Natural killer cell treated with Interleukin-12 subunit alpha and Interleukin-12 subunit beta and Interleukin-15 and Interleukin-18, amount 100 ng/mL, for 72 hours (primary cell): Measurements from ENCODE around the gene LSAMP. TPM values are rescaled to one million over a fixed set of nuclear protein-coding genes. Genes with fewer than 3 reads are reported as not detected.

Source experiments
- ATAC-seq, 2 donors: fragments of 150-1000 bp; cut with Tn5 transposase in 1 of 2; sonication (Bioruptor Pico), chemical (Tn5 transposase) in 1 of 2; 2 replicates each; pipeline ENCODE4 v1.10.0; 2021
- DNase-seq: peaks from one replicate; pipeline ENCODE4 v3.0.0; 2022; ENCODE audit warnings: low spot score
- H3K27ac Mint-ChIP-seq, 2 donors: 1 replicate in 1 of 2; 2 replicates in 1 of 2; pipeline ENCODE4 v1.8.0; 2022; ENCODE audit warnings: mixed read lengths in 2 of 2, mild to moderate bottlenecking in 1 of 2, moderate library complexity in 1 of 2
- H3K27me3 Mint-ChIP-seq, 2 donors: 1 replicate in 1 of 2; 2 replicates in 1 of 2; pipeline ENCODE4 v1.8.0; 2022; ENCODE audit warnings: mixed read lengths in 2 of 2
- H3K36me3 Mint-ChIP-seq: one replicate; pipeline ENCODE4 v1.8.0; 2022; ENCODE audit warnings: mixed read lengths
- H3K4me1 Mint-ChIP-seq, 2 donors: 1 replicate in 1 of 2; 2 replicates in 1 of 2; pipeline ENCODE4 v1.8.0; 2022; ENCODE audit warnings: low read depth in 2 of 2, mixed read lengths in 2 of 2, mild to moderate bottlenecking in 1 of 2
- H3K4me3 Mint-ChIP-seq: one replicate; pipeline ENCODE4 v1.8.0; 2022; ENCODE audit warnings: mixed read lengths
- H3K9me3 Mint-ChIP-seq: 2 replicates; pipeline ENCODE4 v1.8.0; 2022; ENCODE audit warnings: mixed read lengths
- total RNA-seq, 2 donors: library from RNA; stranded (reverse); gene quantifications; one replicate each; pipeline ENCODE4 v1.2.3, GENCODE V29; 2022

Gene LSAMP
- total RNA-seq, 2 donors from 2014 or later: not detected

DNA sequence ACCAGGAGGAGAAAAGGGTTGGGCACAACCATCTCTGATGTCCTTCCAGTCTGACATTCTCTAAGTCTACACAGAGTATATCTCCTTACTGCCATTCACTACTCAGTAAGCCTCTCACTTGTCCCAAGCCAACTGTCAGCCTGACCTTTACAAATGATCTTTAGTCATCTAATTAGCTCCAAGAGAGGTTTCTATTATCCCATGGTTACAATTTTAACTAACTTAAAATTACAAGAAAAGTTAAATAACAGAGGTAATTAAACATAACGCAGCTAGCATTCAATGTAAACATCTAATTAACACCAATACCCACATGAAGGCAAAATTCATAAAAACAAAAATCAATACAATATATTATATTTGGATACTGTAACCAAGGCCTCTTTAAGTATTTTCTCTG is 126.9 kb downstream of the LSAMP start:
- Mint-ChIP-seq H3K4me1 (no peaks in the 10 kb centered on the region), H3K27ac (no peak overlapping the region), H3K4me3 (no peak overlapping the region), H3K36me3 (peaks cover 9% of the 10 kb centered on the region), H3K27me3 (no peaks in the 10 kb centered on the region), H3K9me3 (peaks cover 15% of the 10 kb centered on the region)
- ATAC-seq: no peak
- no peak for DNase-seq

GRCh38 chr3:116316771-116317170 is 128.5 kb downstream of the LSAMP start:
- H3K27ac Mint-ChIP-seq: no peak overlapping the region
- no peaks in the 10 kb centered on the region for H3K4me1 Mint-ChIP-seq
- no peaks in the 10 kb centered on the region for H3K27me3 Mint-ChIP-seq
- no peak for DNase-seq
- H3K4me3 Mint-ChIP-seq: no peak overlapping the region
- H3K36me3 Mint-ChIP-seq: peaks cover 9% of the 10 kb centered on the region
- no peak for ATAC-seq
- H3K9me3 Mint-ChIP-seq: peaks cover 15% of the 10 kb centered on the region

DNA sequence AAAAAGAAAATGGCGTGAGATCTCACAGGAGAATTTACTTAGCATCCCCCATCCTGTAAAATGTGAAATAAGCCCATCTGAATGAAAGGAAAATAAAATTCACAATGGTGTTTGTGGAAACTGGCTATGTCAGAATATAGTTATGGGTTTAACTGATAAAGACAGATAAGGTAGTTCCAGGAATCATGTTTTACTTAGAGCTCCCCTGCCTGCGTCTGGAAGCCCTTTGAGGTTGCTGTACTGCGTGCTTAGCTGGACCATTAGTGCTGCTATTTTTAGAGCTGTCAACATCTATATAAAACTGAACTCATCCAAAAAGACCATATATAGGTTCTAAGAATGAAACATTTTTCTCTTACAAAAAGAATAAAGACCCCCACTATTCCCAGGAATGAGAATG is 130.8 kb downstream of the LSAMP start:
- ATAC-seq: no peak
- Mint-ChIP-seq H3K36me3 (peaks cover 9% of the 10 kb centered on the region), H3K27me3 (no peaks in the 10 kb centered on the region), H3K4me3 (no peak overlapping the region), H3K27ac (no peak overlapping the region), H3K4me1 (no peaks in the 10 kb centered on the region), H3K9me3 (peaks cover 15% of the 10 kb centered on the region)
- no peak for DNase-seq

GRCh38 chr3:116306720-116307119 is 138.6 kb downstream of the LSAMP start:
- Mint-ChIP-seq H3K4me1 (no peaks in the 10 kb centered on the region), H3K4me3 (no peak overlapping the region), H3K27me3 (no peaks in the 10 kb centered on the region), H3K27ac (no peak overlapping the region), H3K36me3 (peaks cover 6% of the 10 kb centered on the region), H3K9me3 (peaks cover 17% of the 10 kb centered on the region)
- ATAC-seq: no peak
- no peak for DNase-seq

DNA sequence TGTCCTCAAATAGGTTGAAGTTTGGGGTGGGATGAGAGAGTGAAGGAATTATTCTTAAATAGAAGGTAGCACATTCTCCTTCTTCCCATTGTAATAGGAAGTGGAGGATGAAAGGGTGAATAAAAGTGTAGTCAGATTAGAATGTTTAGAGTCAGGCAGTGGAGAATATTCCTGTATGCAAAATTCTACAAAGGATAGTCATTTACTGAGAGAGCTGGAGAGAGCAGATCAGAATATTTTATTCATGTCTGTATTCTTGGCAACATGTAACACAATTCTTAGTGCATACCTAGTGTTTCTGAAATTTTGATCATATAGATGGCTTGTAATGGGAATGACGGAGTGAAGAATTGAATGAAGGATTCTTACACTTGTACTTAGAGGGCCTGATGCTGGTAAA is 139.1 kb downstream of the LSAMP start:
- H3K27me3 Mint-ChIP-seq: no peaks in the 10 kb centered on the region
- peaks cover 6% of the 10 kb centered on the region for H3K36me3 Mint-ChIP-seq
- DNase-seq: no peak
- no peak overlapping the region for H3K4me3 Mint-ChIP-seq
- no peaks in the 10 kb centered on the region for H3K4me1 Mint-ChIP-seq
- peaks cover 17% of the 10 kb centered on the region for H3K9me3 Mint-ChIP-seq
- no peak overlapping the region for H3K27ac Mint-ChIP-seq
- no peak for ATAC-seq

- H3K36me3 Mint-ChIP-seq: peaks cover 6% of the 10 kb centered on the region
- no peak for DNase-seq
Observed at GRCh38 chr3:116302087-116302747, 143.1 kb downstream of the LSAMP start.

DNA sequence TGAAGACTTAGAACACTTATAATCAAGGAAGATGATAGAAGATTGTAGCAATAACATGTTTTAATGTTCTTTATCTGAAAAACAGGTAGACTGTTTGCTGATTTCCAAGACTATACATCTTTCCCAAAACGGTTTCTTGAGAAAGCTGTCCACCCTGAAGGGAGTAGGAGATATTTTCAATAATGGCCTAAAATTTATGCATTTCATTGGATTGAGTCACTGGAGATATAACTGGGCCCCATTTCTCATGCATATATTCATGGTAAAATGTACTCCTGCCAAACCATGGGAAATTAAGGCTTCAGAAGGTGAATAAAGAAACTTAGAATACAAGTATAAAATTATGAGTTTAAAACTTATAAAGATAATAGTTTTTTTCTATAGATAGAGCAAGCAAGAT is 143.9 kb downstream of the LSAMP start:
- Mint-ChIP-seq H3K36me3 (peaks cover 6% of the 10 kb centered on the region), H3K4me3 (no peak overlapping the region), H3K9me3 (peaks cover 19% of the 10 kb centered on the region), H3K27me3 (no peaks in the 10 kb centered on the region), H3K27ac (no peak overlapping the region), H3K4me1 (no peaks in the 10 kb centered on the region)
- DNase-seq (no peak), ATAC-seq (no peak)

More at GRCh38 chr3:116302087-116302747, 143.1 kb downstream of the LSAMP start:
- H3K4me3 Mint-ChIP-seq: no peak overlapping the region
- H3K27me3 Mint-ChIP-seq: no peaks in the 10 kb centered on the region
- H3K27ac Mint-ChIP-seq: no peak overlapping the region
- ATAC-seq: no peak
- H3K9me3 Mint-ChIP-seq: peaks cover 19% of the 10 kb centered on the region
- H3K4me1 Mint-ChIP-seq: no peaks in the 10 kb centered on the region

- no peak for ATAC-seq
- peaks cover 19% of the 10 kb centered on the region for H3K9me3 Mint-ChIP-seq
- H3K4me3 Mint-ChIP-seq: no peak overlapping the region
Observed at GRCh38 chr3:116300226-116300625, 145.1 kb downstream of the LSAMP start.

GRCh38 chr3:116299646-116300081 is 145.6 kb downstream of the LSAMP start:
- Mint-ChIP-seq H3K4me1 (no peaks in the 10 kb centered on the region), H3K27ac (no peak overlapping the region), H3K36me3 (peaks cover 4% of the 10 kb centered on the region), H3K4me3 (no peak overlapping the region), H3K27me3 (no peaks in the 10 kb centered on the region), H3K9me3 (peaks cover 17% of the 10 kb centered on the region)
- no peak for DNase-seq
- no peak for ATAC-seq

More at GRCh38 chr3:116300226-116300625, 145.1 kb downstream of the LSAMP start:
- DNase-seq: no peak
- Mint-ChIP-seq H3K36me3 (peaks cover 6% of the 10 kb centered on the region), H3K4me1 (no peaks in the 10 kb centered on the region), H3K27me3 (no peaks in the 10 kb centered on the region), H3K27ac (no peak overlapping the region)

GRCh38 chr3:116298151-116298550 is 147.1 kb downstream of the LSAMP start:
- H3K4me3 Mint-ChIP-seq: no peak overlapping the region

GRCh38 chr3:116291141-116291540 is 154.1 kb downstream of the LSAMP start:
- H3K27ac Mint-ChIP-seq: no peak overlapping the region

More at GRCh38 chr3:116298151-116298550, 147.1 kb downstream of the LSAMP start:
- no peak for DNase-seq
- no peaks in the 10 kb centered on the region for H3K36me3 Mint-ChIP-seq
- no peak overlapping the region for H3K27ac Mint-ChIP-seq
- peaks cover 6% of the 10 kb centered on the region for H3K9me3 Mint-ChIP-seq
- no peaks in the 10 kb centered on the region for H3K4me1 Mint-ChIP-seq
- no peak for ATAC-seq
- no peaks in the 10 kb centered on the region for H3K27me3 Mint-ChIP-seq

DNA sequence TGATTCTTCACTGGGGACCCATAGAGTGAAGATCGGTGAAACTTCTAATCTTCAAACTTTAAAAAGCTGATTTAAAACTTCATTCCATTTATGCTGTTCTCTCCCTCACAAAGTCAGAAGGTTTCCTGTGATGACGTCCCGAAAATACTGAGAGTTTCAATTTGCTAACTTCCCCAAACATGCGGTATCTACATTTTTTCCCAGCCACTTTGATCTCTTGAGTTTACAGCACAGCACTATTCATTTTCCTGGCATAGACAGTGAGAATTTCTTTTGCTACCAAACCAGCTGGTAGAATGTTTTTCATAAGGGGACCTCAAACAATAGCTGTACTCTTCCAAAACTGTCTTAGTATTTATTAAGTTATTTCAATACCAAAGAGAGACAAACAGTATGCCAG is 156.8 kb downstream of the LSAMP start:
- DNase-seq (no peak), ATAC-seq (no peak)
- H3K9me3 Mint-ChIP-seq: peaks cover 14% of the 10 kb centered on the region
- H3K4me3 Mint-ChIP-seq: no peak overlapping the region
- H3K27me3 Mint-ChIP-seq: no peaks in the 10 kb centered on the region
- no peaks in the 10 kb centered on the region for H3K36me3 Mint-ChIP-seq
- no peaks in the 10 kb centered on the region for H3K4me1 Mint-ChIP-seq
- no peak overlapping the region for H3K27ac Mint-ChIP-seq

More at GRCh38 chr3:116291141-116291540, 154.1 kb downstream of the LSAMP start:
- Mint-ChIP-seq H3K27me3 (no peaks in the 10 kb centered on the region), H3K4me3 (no peak overlapping the region), H3K9me3 (peaks cover 14% of the 10 kb centered on the region), H3K36me3 (no peaks in the 10 kb centered on the region), H3K4me1 (no peaks in the 10 kb centered on the region)
- DNase-seq: no peak
- no peak for ATAC-seq

DNA sequence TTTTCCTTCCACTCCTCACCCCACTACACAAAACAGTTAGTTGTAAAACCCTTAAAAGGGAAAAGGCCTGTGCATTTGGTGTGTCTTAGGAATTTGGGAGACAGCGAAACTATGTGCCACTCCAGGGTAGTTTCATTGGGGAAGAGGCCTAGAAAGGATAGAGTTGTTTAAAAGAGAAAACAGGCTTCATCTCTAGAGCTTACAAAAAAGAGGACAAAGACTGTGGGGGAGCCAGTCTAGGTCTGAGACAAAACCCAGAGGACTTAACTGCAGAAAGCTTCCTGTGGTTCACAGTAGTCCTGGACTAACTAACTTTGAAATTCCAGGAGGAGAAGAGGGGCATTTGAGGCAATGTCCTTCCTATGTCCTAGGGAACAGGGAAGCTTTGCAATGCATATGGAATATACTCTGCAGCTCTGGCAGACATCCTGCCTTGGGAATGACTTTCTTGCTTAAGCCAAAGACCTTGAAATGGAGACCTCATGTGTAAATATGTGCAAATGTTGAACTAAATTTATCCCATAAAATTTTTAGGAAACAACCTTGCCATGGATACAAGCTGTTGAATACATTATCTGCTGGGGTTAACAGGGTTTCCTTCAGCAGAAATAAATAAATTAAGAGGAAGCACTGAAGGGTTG is 159.4 kb downstream of the LSAMP start:
- H3K27me3 Mint-ChIP-seq: no peaks in the 10 kb centered on the region
- ATAC-seq (no peak), DNase-seq (no peak)
- H3K9me3 Mint-ChIP-seq: peaks cover 11% of the 10 kb centered on the region
- H3K4me3 Mint-ChIP-seq: no peak overlapping the region
- no peaks in the 10 kb centered on the region for H3K4me1 Mint-ChIP-seq
- no peak overlapping the region for H3K27ac Mint-ChIP-seq
- no peaks in the 10 kb centered on the region for H3K36me3 Mint-ChIP-seq

- no peaks in the 10 kb centered on the region for H3K36me3 Mint-ChIP-seq
- no peaks in the 10 kb centered on the region for H3K27me3 Mint-ChIP-seq
- peaks cover 7% of the 10 kb centered on the region for H3K9me3 Mint-ChIP-seq
- no peaks in the 10 kb centered on the region for H3K4me1 Mint-ChIP-seq
- H3K4me3 Mint-ChIP-seq: no peak overlapping the region
- DNase-seq: no peak
- H3K27ac Mint-ChIP-seq: no peak overlapping the region
- no peak for ATAC-seq
Observed at GRCh38 chr3:116281313-116282143, 163.8 kb downstream of the LSAMP start.
